GM23338 (cell line): ENCODE results near the gene LYL1. TPM values are rescaled to one million over a fixed set of nuclear protein-coding genes. Genes with fewer than 3 reads are reported as not detected.
A peak's percentile ranks its signal among the peaks of the same experiment; 100 is the strongest.

ENCODE experiments used
- ATAC-seq: fragments of 200-7000 bp; cut with Tn5 transposase; 3 replicates; pipeline ENCODE4 v1.9.1; 2020
- DNase-seq: peaks from one replicate; pipeline ENCODE4 v3.0.0-alpha.2; 2015; ENCODE audit warnings: low spot score
- H2AFZ ChIP-seq: fragments of 200-600 bp; sonication (generic); 2 replicates; pipeline ENCODE4 v1.8.0; 2016; ENCODE audit warnings: antibody characterized with exemption, mild to moderate bottlenecking, moderate library complexity
- H3F3A ChIP-seq: fragments of 200-600 bp; sonication (generic); replicated peaks from 2 replicates; pipeline ENCODE4 v1.8.0; 2017; ENCODE audit warnings: antibody characterized with exemption, mixed run types, low read depth
- H3K27ac ChIP-seq: fragments of 200-600 bp; sonication (generic); 2 replicates; pipeline ENCODE4 v1.6.1; 2016; ENCODE audit warnings: low read depth
- H3K27me3 ChIP-seq: fragments of 200-600 bp; sonication (generic); 2 replicates; pipeline ENCODE4 v1.8.0; 2016; ENCODE audit warnings: mild to moderate bottlenecking, mixed run types, moderate library complexity; ENCODE audit not compliant: insufficient read depth
- H3K36me3 ChIP-seq: fragments of 200-600 bp; sonication (generic); 2 replicates; pipeline ENCODE4 v1.8.0; 2016; ENCODE audit warnings: mild to moderate bottlenecking; ENCODE audit not compliant: insufficient read depth
- H3K4me1 ChIP-seq: fragments of 200-600 bp; sonication (generic); 2 replicates; pipeline ENCODE4 v1.8.0; 2016; ENCODE audit warnings: mild to moderate bottlenecking, moderate library complexity; ENCODE audit not compliant: insufficient read depth
- H3K4me2 ChIP-seq: fragments of 200-600 bp; sonication (generic); 2 replicates; pipeline ENCODE4 v1.7.1; 2017; ENCODE audit warnings: mixed run types
- H3K4me3 ChIP-seq: fragments of 200-600 bp; sonication (generic); 2 replicates; pipeline ENCODE4 v1.6.1; 2016; ENCODE audit warnings: mixed run types
- H3K79me2 ChIP-seq: fragments of 200-600 bp; sonication (generic); replicated peaks from 2 replicates; pipeline ENCODE4 v1.8.0; 2017; ENCODE audit warnings: mild to moderate bottlenecking; ENCODE audit not compliant: insufficient read depth
- H3K9me2 ChIP-seq: fragments of 200-600 bp; sonication (generic); 2 replicates; pipeline ENCODE4 v1.8.0; 2017; ENCODE audit not compliant: insufficient read depth
- H4K20me1 ChIP-seq: fragments of 200-600 bp; sonication (generic); replicated peaks from 2 replicates; pipeline ENCODE4 v1.8.0; 2017; ENCODE audit warnings: mild to moderate bottlenecking; ENCODE audit not compliant: insufficient read depth
- H3K27ac Mint-ChIP-seq: 2 replicates; pipeline ENCODE4 v1.8.0; 2020; ENCODE audit warnings: inconsistent platforms, mild to moderate bottlenecking, moderate library complexity, mixed read lengths
- H3K27me3 Mint-ChIP-seq: 3 replicates; pipeline ENCODE4 v1.8.0; 2022; ENCODE audit warnings: low read depth, mild to moderate bottlenecking, moderate library complexity, mixed read lengths, inconsistent platforms; ENCODE audit not compliant: insufficient read depth, poor library complexity
- H3K36me3 Mint-ChIP-seq: 3 replicates; pipeline ENCODE4 v1.8.0; 2021; ENCODE audit warnings: low read depth, mild to moderate bottlenecking, inconsistent platforms, moderate library complexity, mixed read lengths
- H3K4me1 Mint-ChIP-seq: 3 replicates; pipeline ENCODE4 v1.8.0; 2020; ENCODE audit warnings: mild to moderate bottlenecking, inconsistent platforms, mixed read lengths
- H3K4me3 Mint-ChIP-seq: 3 replicates; pipeline ENCODE4 v1.8.0; 2021; ENCODE audit warnings: moderate library complexity, mild to moderate bottlenecking, inconsistent platforms, mixed read lengths
- H3K9me3 Mint-ChIP-seq: 3 replicates; pipeline ENCODE4 v1.8.0; 2020; ENCODE audit warnings: moderate library complexity, mild to moderate bottlenecking, inconsistent platforms, mixed read lengths
- CTCF ChIP-seq, 2 experiments: fragments of 200-600 bp in 1 of 2; sonication (generic) in 1 of 2; conservative IDR thresholded peaks; 2 replicates each; pipeline versions ENCODE4 v1.5.1 to v1.6.1; 2016 to 2017; ENCODE audit warnings: antibody characterized with exemption in 2 of 2, low read depth in 2 of 2, mild to moderate bottlenecking in 2 of 2, moderate library complexity in 1 of 2
- EZH2 ChIP-seq: fragments of 200-600 bp; sonication (generic); IDR thresholded peaks from one replicate; pipeline ENCODE4 v1.8.0; 2017; ENCODE audit warnings: antibody characterized with exemption, mild to moderate bottlenecking, low read depth; ENCODE audit not compliant: unreplicated experiment
- NANOG ChIP-seq: IDR thresholded peaks from 2 replicates; pipeline ENCODE4 v1.6.1; 2016; ENCODE audit warnings: antibody characterized with exemption, borderline replicate concordance
- polyA plus RNA-seq: library from polyadenylated mRNA; unstranded; fragments of >200 nt; fragmentation: Nextera tagmentation; extraction: Ambion mirVana; gene quantifications from 2 replicates; pipeline ENCODE4 v1.2.1, GENCODE V29; 2016
- total RNA-seq: library from RNA; depleted of rRNA; stranded (reverse); fragments of >200 nt; shearing (Covaris generic); gene quantifications from 2 replicates; pipeline ENCODE4 v1.2.3, GENCODE V29; 2014
- TF ChIP-seq, protein P1 (sequence below): IDR thresholded peaks from one replicate; pipeline ENCODE4 v1.6.1; 2018; ENCODE audit warnings: antibody characterized with exemption; ENCODE audit not compliant: unreplicated experiment

LYL1 gene
- total and polyA plus RNA-seq, 2 experiments from 2014 or later: 1.2 to 2.2 TPM

DNA sequence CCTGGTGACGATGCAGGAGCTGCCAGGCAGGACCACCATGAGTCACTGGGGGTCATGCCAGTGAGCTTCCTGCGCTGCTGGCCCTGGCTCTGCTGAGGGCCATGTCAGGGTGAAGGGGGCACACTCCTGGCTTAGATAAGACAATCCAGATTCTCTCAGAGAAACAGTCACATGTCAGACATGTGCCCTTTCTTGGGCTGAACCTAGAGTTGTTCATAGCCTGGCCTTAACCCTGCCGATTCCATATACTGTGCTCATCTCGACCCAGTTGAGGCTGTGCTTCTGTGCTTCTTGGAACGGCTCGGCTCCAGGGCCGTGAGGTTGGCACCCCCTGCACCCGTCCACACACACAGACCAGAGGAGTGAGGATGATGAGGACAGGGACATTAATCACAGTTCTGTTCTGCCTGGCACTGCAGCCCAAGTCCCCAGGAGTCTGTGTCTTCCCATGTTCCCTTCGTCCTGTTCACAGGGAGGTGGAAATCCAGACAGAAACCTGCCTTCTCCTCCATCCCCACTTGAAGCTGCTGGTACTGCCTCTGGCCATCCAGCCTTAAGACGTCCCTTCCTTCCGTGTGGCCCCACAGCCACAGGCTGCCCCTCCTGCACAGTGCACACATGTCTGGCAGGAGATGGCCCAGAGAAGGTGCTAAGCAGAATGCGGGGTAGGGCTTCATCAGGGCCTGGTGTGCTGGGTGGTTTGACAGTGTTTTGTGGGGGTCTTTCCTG, 50.0 kb downstream of the LYL1 start (continued):
- no peak for TF ChIP-seq CTCF (conservative IDR thresholded peaks at IDR 0.05; ENCODE audit: low read depth in 2 of 2)
- TF ChIP-seq, protein P1, sequence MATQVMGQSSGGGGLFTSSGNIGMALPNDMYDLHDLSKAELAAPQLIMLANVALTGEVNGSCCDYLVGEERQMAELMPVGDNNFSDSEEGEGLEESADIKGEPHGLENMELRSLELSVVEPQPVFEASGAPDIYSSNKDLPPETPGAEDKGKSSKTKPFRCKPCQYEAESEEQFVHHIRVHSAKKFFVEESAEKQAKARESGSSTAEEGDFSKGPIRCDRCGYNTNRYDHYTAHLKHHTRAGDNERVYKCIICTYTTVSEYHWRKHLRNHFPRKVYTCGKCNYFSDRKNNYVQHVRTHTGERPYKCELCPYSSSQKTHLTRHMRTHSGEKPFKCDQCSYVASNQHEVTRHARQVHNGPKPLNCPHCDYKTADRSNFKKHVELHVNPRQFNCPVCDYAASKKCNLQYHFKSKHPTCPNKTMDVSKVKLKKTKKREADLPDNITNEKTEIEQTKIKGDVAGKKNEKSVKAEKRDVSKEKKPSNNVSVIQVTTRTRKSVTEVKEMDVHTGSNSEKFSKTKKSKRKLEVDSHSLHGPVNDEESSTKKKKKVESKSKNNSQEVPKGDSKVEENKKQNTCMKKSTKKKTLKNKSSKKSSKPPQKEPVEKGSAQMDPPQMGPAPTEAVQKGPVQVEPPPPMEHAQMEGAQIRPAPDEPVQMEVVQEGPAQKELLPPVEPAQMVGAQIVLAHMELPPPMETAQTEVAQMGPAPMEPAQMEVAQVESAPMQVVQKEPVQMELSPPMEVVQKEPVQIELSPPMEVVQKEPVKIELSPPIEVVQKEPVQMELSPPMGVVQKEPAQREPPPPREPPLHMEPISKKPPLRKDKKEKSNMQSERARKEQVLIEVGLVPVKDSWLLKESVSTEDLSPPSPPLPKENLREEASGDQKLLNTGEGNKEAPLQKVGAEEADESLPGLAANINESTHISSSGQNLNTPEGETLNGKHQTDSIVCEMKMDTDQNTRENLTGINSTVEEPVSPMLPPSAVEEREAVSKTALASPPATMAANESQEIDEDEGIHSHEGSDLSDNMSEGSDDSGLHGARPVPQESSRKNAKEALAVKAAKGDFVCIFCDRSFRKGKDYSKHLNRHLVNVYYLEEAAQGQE: no peak

DNA sequence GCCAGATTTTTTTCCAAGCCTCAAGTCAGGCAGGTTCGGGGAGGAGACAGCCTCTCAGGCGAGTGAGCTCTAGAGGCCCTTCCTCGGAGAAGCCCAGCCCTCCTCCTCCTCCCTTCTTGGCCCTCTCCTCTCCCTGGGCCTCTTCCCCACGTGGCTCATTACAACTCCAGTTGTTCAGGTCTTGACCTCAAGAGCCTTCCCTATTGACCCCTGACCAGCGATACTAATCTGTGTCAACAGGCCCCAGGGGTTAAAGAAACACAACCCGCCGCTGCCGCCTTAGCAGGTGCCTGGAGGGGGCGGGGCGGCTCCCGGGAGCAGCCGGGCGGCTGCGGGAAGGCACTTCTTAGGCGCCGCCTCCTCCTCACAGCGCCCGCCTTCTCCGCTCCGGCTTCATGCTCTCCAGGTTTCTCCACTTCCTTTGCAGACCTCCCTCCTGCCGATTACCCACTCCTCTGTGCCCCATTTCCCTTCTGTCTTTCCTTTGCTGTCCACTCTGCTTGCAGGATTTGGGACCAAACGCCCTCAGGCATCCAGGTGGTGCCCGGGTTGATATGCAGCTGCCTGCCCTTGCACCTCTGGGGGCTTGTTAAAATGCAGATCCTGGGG, 51.0 kb downstream of the LYL1 start:
- Histone ChIP-seq H3K4me2 (peak overlapping the region; percentile 84), H2AFZ (no peak overlapping the region; the same call in 1 of the 2 replicates), H3K36me3 (no peaks in the 10 kb centered on the region), H3K27me3 (peaks cover 100% of the 10 kb centered on the region), H3K27ac (no peak overlapping the region), H3K4me1 (peaks cover 41% of the 10 kb centered on the region), H3F3A (peaks cover 3% of the 10 kb centered on the region; the same call in 1 of the 2 replicates), H3K79me2 (no peaks in the 10 kb centered on the region), H3K9me2 (no peaks in the 10 kb centered on the region), H3K4me3 (peak overlapping the region; percentile 42), H4K20me1 (peaks cover 2% of the 10 kb centered on the region; the same call in 1 of the 2 replicates)
- Mint-ChIP-seq H3K4me3 (peak overlapping the region; percentile 57), H3K27me3 (peaks cover 94% of the 10 kb centered on the region), H3K36me3 (no peaks in the 10 kb centered on the region), H3K9me3 (no peaks in the 10 kb centered on the region; the same call in 2 of the 3 replicates), H3K27ac (no peak overlapping the region), H3K4me1 (peaks cover 41% of the 10 kb centered on the region)
- DNase-seq: peak; percentile 95
- peak; percentile 75 for ATAC-seq
- TF ChIP-seq, protein P1: no peak
- TF ChIP-seq NANOG (no peak), EZH2 (peak; percentile 33)
